Thyroid gland (tissue), 4 donors: ENCODE data around the gene MMP20. TPM values are rescaled to one million over a fixed set of nuclear protein-coding genes. Genes with fewer than 3 reads are reported as not detected.

Source experiments
- DNase-seq, 2 donors: peaks; one replicate each; pipeline ENCODE4 v3.0.0-alpha.2; 2019
- H3K27ac ChIP-seq, 3 donors: fragments of 200-600 bp; sonication (generic); 1 replicate in 2 of 3; 2 replicates in 1 of 3; pipeline ENCODE4 v1.5.1; 2016 to 2019; ENCODE audit warnings: mild to moderate bottlenecking in 1 of 3, moderate library complexity in 1 of 3
- H3K27me3 ChIP-seq: fragments of 200-600 bp; sonication (generic); one replicate; pipeline ENCODE4 v1.5.1; 2019
- H3K36me3 ChIP-seq, 2 donors: fragments of 200-600 bp; sonication (generic); one replicate each; pipeline ENCODE4 v1.5.1; 2016 to 2019
- H3K4me1 ChIP-seq, 2 donors: fragments of 200-600 bp; sonication (generic); one replicate each; pipeline ENCODE4 v1.5.1; 2017 to 2019
- H3K4me3 ChIP-seq, 3 donors: fragments of 200-600 bp; sonication (generic); replicated peaks in 1 of 3; 1 replicate in 2 of 3; 2 replicates in 1 of 3; pipeline ENCODE4 v1.5.1; 2016; ENCODE audit warnings: mild to moderate bottlenecking in 1 of 3
- H3K9me3 ChIP-seq: fragments of 200-600 bp; sonication (generic); one replicate; pipeline ENCODE4 v1.5.1; 2017
- CTCF ChIP-seq, 6 experiments: fragments of 200-600 bp in 3 of 6; fragments of 450-650 bp in 3 of 6; sonication (generic) in 3 of 6; IDR thresholded peaks; one replicate each; pipeline ENCODE4 v1.5.1; 2016 to 2019; ENCODE audit warnings: antibody characterized with exemption in 6 of 6, mild to moderate bottlenecking in 2 of 6, inconsistent platforms in 1 of 6, moderate library complexity in 1 of 6
- POLR2A ChIP-seq, 2 donors: fragments of 450-650 bp; IDR thresholded peaks; one replicate each; pipeline ENCODE4 v1.6.1; 2017; ENCODE audit warnings: antibody characterized with exemption in 2 of 2, mild to moderate bottlenecking in 2 of 2, moderate library complexity in 1 of 2
- WGBS, 2 donors: methylation state at CpG; one replicate each; pipeline ENCODE4 v1.1.5; 2017; 5-methylcytosine and 5-hydroxymethylcytosine counted together
- intact Hi-C: fragments of 100-400 bp; cut with DNase I; formaldehyde crosslinking; loops from one replicate; pipeline ENCODE4 v1.15.1; 2023
- total RNA-seq, 4 donors: library from RNA; depleted of rRNA; stranded (reverse); fragments of >200 nt; gene quantifications; one replicate each; pipeline ENCODE4 v1.2.3, GENCODE V29; 2016

The MMP20 gene
- total RNA-seq, 4 donors from 2014 or later: not detected

- H3K27ac ChIP-seq: no peak overlapping the region
- H3K27me3 ChIP-seq: no peaks in the 10 kb centered on the region
- H3K9me3 ChIP-seq: no peaks in the 10 kb centered on the region
- DNase-seq: no peak
- intact Hi-C loops: no loop called here
- no peaks in the 10 kb centered on the region for H3K4me1 ChIP-seq
- no peak overlapping the region for H3K4me3 ChIP-seq
- no peaks in the 10 kb centered on the region for H3K36me3 ChIP-seq
- no peak for TF ChIP-seq CTCF (IDR thresholded peaks at IDR 0.05)
- no peak for TF ChIP-seq POLR2A (IDR thresholded peaks at IDR 0.05)
Observed at GRCh38 chr11:102528618-102529017, 96.5 kb downstream of the MMP20 start.

GRCh38 chr11:102527684-102528083 is 97.4 kb downstream of the MMP20 start:
- TF ChIP-seq CTCF (IDR thresholded peaks at IDR 0.05): no peak
- TF ChIP-seq POLR2A (IDR thresholded peaks at IDR 0.05): no peak
- Histone ChIP-seq H3K9me3 (no peaks in the 10 kb centered on the region), H3K4me1 (no peaks in the 10 kb centered on the region), H3K27ac (no peak overlapping the region), H3K36me3 (no peaks in the 10 kb centered on the region), H3K4me3 (no peak overlapping the region), H3K27me3 (no peaks in the 10 kb centered on the region)
- DNase-seq: no peak
- WGBS, 2 donors: 64 to 93% methylated on average over 2 of the region's 2 CpGs
- intact Hi-C loops: no loop called here

- WGBS, 2 donors: 92% methylated on average over 1 of the region's 1 CpG
- Histone ChIP-seq H3K4me3 (no peak overlapping the region), H3K4me1 (no peaks in the 10 kb centered on the region), H3K27ac (no peak overlapping the region), H3K36me3 (no peaks in the 10 kb centered on the region), H3K9me3 (no peaks in the 10 kb centered on the region), H3K27me3 (no peaks in the 10 kb centered on the region)
- TF ChIP-seq POLR2A (IDR thresholded peaks at IDR 0.05) (no peak), CTCF (IDR thresholded peaks at IDR 0.05) (no peak)
- intact Hi-C loops: no loop called here
- no peak for DNase-seq
Observed at GRCh38 chr11:102527041-102527440, 98.1 kb downstream of the MMP20 start.

Other genes with a start within 250 kb of the MMP20 start
- gene TMEM123, start 172.6 kb downstream of the MMP20 start, total RNA-seq: 100 to 1,000 TPM; 282 to 506 (median 336) TPM
- gene MMP7, start 94.6 kb downstream of the MMP20 start, total RNA-seq: 1 to 10 TPM in 1 of 4 donors, not detected in 3; 1.2 TPM
- under 1 TPM in 2 of 4 donors, not detected in 2; 0.22 to 0.67 TPM for gene MMP27, start 80.4 kb upstream of the MMP20 start, total RNA-seq
- under 1 TPM in 2 of 4 donors, not detected in 2; 0.24 to 0.45 TPM for gene MMP8, start 99.6 kb upstream of the MMP20 start, total RNA-seq
- not detected for gene MMP10, start 155.3 kb upstream of the MMP20 start, total RNA-seq
- not detected for gene MMP1, start 172.8 kb upstream of the MMP20 start, total RNA-seq
- 10 to 100 TPM in 1 of 4 donors, 1 to 10 TPM in 1, not detected in 2; 1.2 to 14.5 TPM for gene MMP3, start 218.3 kb upstream of the MMP20 start, total RNA-seq
- not detected for gene MMP12, start 249.7 kb upstream of the MMP20 start, total RNA-seq